Measurements from ENCODE around the gene HHEX.
A peak's percentile ranks its signal among the peaks of the same experiment; 100 is the strongest.
"Not testable (repeated sequence)": the region's sequence is repeated elsewhere in the genome, so short reads cannot be mapped to it uniquely, and the experiment has no call there.

The HHEX gene

DNA sequence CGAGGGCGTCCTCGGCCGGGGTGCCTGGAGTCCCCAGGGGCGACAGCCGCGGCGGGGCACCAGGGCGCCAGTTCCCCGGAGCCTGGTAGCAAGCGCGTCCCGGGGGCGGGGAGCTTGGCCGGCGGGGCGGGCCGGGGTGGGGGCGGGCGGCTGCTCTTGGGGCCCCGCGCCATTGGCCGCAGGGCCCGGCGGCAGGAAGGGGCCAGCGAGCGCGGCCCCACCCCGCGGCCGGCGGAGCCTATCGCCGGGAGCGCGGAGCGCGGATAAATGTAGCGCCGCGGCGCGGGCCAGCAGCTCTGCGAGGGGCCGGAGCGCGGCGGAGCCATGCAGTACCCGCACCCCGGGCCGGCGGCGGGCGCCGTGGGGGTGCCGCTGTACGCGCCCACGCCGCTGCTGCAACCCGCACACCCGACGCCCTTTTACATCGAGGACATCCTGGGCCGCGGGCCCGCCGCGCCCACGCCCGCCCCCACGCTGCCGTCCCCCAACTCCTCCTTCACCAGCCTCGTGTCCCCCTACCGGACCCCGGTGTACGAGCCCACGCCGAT lies at the start of gene HHEX:
TSS of gene HHEX (plus strand) at position 293 of the 548 bp plus-strand sequence. CDS start at position 325, 32 bp downstream.
- Histone ChIP-seq H3K36me3 (ENCODE audit: control insufficient read depth in 1 of 2, insufficient read depth in 2 of 2, low read length in 2 of 2) (no peaks in the 10 kb centered on the region), H3K9ac (ENCODE audit: low read depth in 1 of 2, low read length in 2 of 2) (peak within 1 kb of the TSS; percentile 33 to 47), H3K9me3 (ENCODE audit: control insufficient read depth in 1 of 2, low read length in 2 of 2) (no peaks in the 10 kb centered on the region), H3K4me1 (ENCODE audit: control insufficient read depth in 1 of 2, insufficient read depth in 2 of 2, low read length in 2 of 2) (peaks cover 0 to 15% of the 10 kb centered on the region in 2 donors), H3K27ac (ENCODE audit: low read depth, low read length) (peak within 1 kb of the TSS; percentile 66), H3K4me3 (ENCODE audit: low read depth in 1 of 2, low read length in 2 of 2) (peak within 1 kb of the TSS; percentile 61 to 68), H3K27me3 (ENCODE audit: control insufficient read depth in 1 of 2, insufficient read depth in 2 of 2, low read length in 2 of 2) (peaks cover 43 to 57% of the 10 kb centered on the region in 2 donors)

GRCh38 chr10:92640107-92640506 lies 49.6 kb upstream of the HHEX start:
- Histone ChIP-seq H3K4me3 (ENCODE audit: low read depth in 1 of 2, low read length in 2 of 2) (no peak overlapping the region), H3K9ac (ENCODE audit: low read depth in 1 of 2, low read length in 2 of 2) (no peak overlapping the region), H3K36me3 (ENCODE audit: control insufficient read depth in 1 of 2, insufficient read depth in 2 of 2, low read length in 2 of 2) (peaks cover 0 to 3% of the 10 kb centered on the region in 2 donors), H3K9me3 (ENCODE audit: control insufficient read depth in 1 of 2, low read length in 2 of 2) (no peaks in the 10 kb centered on the region), H3K27ac (ENCODE audit: low read depth, low read length) (no peak overlapping the region), H3K4me1 (ENCODE audit: control insufficient read depth in 1 of 2, insufficient read depth in 2 of 2, low read length in 2 of 2) (no peaks in the 10 kb centered on the region), H3K27me3 (ENCODE audit: control insufficient read depth in 1 of 2, insufficient read depth in 2 of 2, low read length in 2 of 2) (no peaks in the 10 kb centered on the region)

DNA sequence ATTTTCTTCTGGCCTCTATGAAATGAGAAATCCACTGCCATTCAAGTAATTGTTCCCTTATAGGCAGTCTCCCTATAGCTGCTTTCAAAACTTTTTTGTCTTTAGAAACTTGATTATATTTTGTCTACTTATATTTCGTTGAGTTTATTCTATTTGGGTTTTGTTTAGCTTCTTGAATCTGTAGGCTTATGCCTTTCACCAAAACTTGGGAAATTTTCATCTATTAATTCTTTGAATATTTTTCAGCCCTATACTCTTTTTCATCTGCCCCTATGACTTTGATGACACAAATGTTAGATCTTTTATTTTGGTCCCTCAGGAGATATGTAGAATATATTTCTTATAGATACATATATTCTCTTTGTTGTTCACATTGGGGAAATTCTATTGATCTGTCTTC lies 48.3 kb upstream of the HHEX start:
- Histone ChIP-seq H3K27me3 (ENCODE audit: control insufficient read depth in 1 of 2, insufficient read depth in 2 of 2, low read length in 2 of 2) (no peaks in the 10 kb centered on the region), H3K4me3 (ENCODE audit: low read depth in 1 of 2, low read length in 2 of 2) (no peak overlapping the region), H3K27ac (ENCODE audit: low read depth, low read length) (no peak overlapping the region), H3K9ac (ENCODE audit: low read depth in 1 of 2, low read length in 2 of 2) (no peak overlapping the region), H3K9me3 (ENCODE audit: control insufficient read depth in 1 of 2, low read length in 2 of 2) (no peaks in the 10 kb centered on the region), H3K36me3 (ENCODE audit: control insufficient read depth in 1 of 2, insufficient read depth in 2 of 2, low read length in 2 of 2) (peaks cover 0 to 3% of the 10 kb centered on the region in 2 donors), H3K4me1 (ENCODE audit: control insufficient read depth in 1 of 2, insufficient read depth in 2 of 2, low read length in 2 of 2) (no peaks in the 10 kb centered on the region)

DNA sequence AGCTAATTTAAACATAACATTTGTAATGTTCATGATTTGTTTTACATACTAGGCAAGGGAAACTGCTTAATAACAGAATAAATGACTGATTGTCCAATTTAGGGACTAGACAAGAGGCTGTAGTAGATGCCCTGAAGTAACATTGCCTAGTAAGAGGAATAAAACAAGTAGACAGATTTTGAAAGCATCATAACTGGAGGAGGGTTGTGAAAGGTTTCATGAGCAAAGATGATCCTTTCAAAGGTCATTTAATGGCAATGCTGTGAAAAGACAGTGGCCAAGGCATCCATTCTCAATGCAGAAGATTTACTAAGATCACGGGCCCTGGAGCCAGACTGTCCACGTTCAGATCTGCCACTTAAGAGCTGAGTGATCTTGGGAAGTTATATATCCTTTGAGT lies 44.8 kb upstream of the HHEX start:
- H3K27me3 ChIP-seq (ENCODE audit: control insufficient read depth in 1 of 2, insufficient read depth in 2 of 2, low read length in 2 of 2): no peaks in the 10 kb centered on the region
- no peak overlapping the region for H3K9ac ChIP-seq (ENCODE audit: low read depth in 1 of 2, low read length in 2 of 2)
- no peak overlapping the region for H3K27ac ChIP-seq (ENCODE audit: low read depth, low read length)
- no peaks in the 10 kb centered on the region for H3K9me3 ChIP-seq (ENCODE audit: control insufficient read depth in 1 of 2, low read length in 2 of 2)
- peaks cover 0 to 3% of the 10 kb centered on the region in 2 donors for H3K36me3 ChIP-seq (ENCODE audit: control insufficient read depth in 1 of 2, insufficient read depth in 2 of 2, low read length in 2 of 2)
- no peaks in the 10 kb centered on the region for H3K4me1 ChIP-seq (ENCODE audit: control insufficient read depth in 1 of 2, insufficient read depth in 2 of 2, low read length in 2 of 2)
- H3K4me3 ChIP-seq (ENCODE audit: low read depth in 1 of 2, low read length in 2 of 2): no peak overlapping the region

DNA sequence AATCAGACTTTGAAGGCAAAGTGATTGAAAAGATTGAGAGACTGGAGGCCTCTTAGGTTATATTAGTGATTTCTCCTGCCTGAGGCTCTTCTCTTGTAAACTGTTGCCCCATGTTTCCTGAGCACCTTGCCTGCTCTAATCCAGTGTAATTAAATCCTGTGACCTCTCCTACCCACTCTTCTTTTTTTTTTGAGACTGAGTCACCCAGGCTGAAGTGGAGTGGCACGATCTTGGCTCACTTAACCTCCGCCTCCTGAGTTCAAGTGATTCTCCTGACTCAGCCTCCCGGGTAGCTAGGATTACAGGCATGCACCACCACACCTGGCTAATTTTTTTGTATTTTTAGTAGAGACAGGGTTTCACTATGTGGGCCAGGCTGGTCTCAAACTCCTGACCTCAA lies 38.9 kb upstream of the HHEX start:
- not testable (repeated sequence) for H3K4me3 ChIP-seq (ENCODE audit: low read depth in 1 of 2, low read length in 2 of 2); H3K27me3 ChIP-seq (ENCODE audit: control insufficient read depth in 1 of 2, insufficient read depth in 2 of 2, low read length in 2 of 2); H3K9ac ChIP-seq (ENCODE audit: low read depth in 1 of 2, low read length in 2 of 2); H3K9me3 ChIP-seq (ENCODE audit: control insufficient read depth in 1 of 2, low read length in 2 of 2); H3K36me3 ChIP-seq (ENCODE audit: control insufficient read depth in 1 of 2, insufficient read depth in 2 of 2, low read length in 2 of 2); H3K27ac ChIP-seq (ENCODE audit: low read depth, low read length); H3K4me1 ChIP-seq (ENCODE audit: control insufficient read depth in 1 of 2, insufficient read depth in 2 of 2, low read length in 2 of 2)

- Histone ChIP-seq H3K36me3 (ENCODE audit: control insufficient read depth in 1 of 2, insufficient read depth in 2 of 2, low read length in 2 of 2) (peaks cover 0 to 3% of the 10 kb centered on the region in 2 donors), H3K4me3 (ENCODE audit: low read depth in 1 of 2, low read length in 2 of 2) (no peak overlapping the region), H3K27me3 (ENCODE audit: control insufficient read depth in 1 of 2, insufficient read depth in 2 of 2, low read length in 2 of 2) (no peaks in the 10 kb centered on the region), H3K4me1 (ENCODE audit: control insufficient read depth in 1 of 2, insufficient read depth in 2 of 2, low read length in 2 of 2) (no peaks in the 10 kb centered on the region), H3K9ac (ENCODE audit: low read depth in 1 of 2, low read length in 2 of 2) (no peak overlapping the region), H3K27ac (ENCODE audit: low read depth, low read length) (no peak overlapping the region), H3K9me3 (ENCODE audit: control insufficient read depth in 1 of 2, low read length in 2 of 2) (no peaks in the 10 kb centered on the region)
Observed at GRCh38 chr10:92655426-92655825, 34.3 kb upstream of the HHEX start.

- H3K27me3 ChIP-seq (ENCODE audit: control insufficient read depth in 1 of 2, insufficient read depth in 2 of 2, low read length in 2 of 2): no peaks in the 10 kb centered on the region
- H3K9ac ChIP-seq (ENCODE audit: low read depth in 1 of 2, low read length in 2 of 2): no peak overlapping the region
- no peak overlapping the region for H3K4me3 ChIP-seq (ENCODE audit: low read depth in 1 of 2, low read length in 2 of 2)
- H3K27ac ChIP-seq (ENCODE audit: low read depth, low read length): no peak overlapping the region
- H3K9me3 ChIP-seq (ENCODE audit: control insufficient read depth in 1 of 2, low read length in 2 of 2): no peaks in the 10 kb centered on the region
- no peaks in the 10 kb centered on the region for H3K4me1 ChIP-seq (ENCODE audit: control insufficient read depth in 1 of 2, insufficient read depth in 2 of 2, low read length in 2 of 2)
- no peaks in the 10 kb centered on the region for H3K36me3 ChIP-seq (ENCODE audit: control insufficient read depth in 1 of 2, insufficient read depth in 2 of 2, low read length in 2 of 2)
Observed at GRCh38 chr10:92656266-92656961, 33.3 kb upstream of the HHEX start.

GRCh38 chr10:92657024-92657423 lies 32.7 kb upstream of the HHEX start:
- Histone ChIP-seq H3K4me1 (ENCODE audit: control insufficient read depth in 1 of 2, insufficient read depth in 2 of 2, low read length in 2 of 2) (no peaks in the 10 kb centered on the region), H3K27me3 (ENCODE audit: control insufficient read depth in 1 of 2, insufficient read depth in 2 of 2, low read length in 2 of 2) (no peaks in the 10 kb centered on the region), H3K9ac (ENCODE audit: low read depth in 1 of 2, low read length in 2 of 2) (no peak overlapping the region), H3K9me3 (ENCODE audit: control insufficient read depth in 1 of 2, low read length in 2 of 2) (no peaks in the 10 kb centered on the region), H3K27ac (ENCODE audit: low read depth, low read length) (no peak overlapping the region), H3K36me3 (ENCODE audit: control insufficient read depth in 1 of 2, insufficient read depth in 2 of 2, low read length in 2 of 2) (no peaks in the 10 kb centered on the region), H3K4me3 (ENCODE audit: low read depth in 1 of 2, low read length in 2 of 2) (no peak overlapping the region)

DNA sequence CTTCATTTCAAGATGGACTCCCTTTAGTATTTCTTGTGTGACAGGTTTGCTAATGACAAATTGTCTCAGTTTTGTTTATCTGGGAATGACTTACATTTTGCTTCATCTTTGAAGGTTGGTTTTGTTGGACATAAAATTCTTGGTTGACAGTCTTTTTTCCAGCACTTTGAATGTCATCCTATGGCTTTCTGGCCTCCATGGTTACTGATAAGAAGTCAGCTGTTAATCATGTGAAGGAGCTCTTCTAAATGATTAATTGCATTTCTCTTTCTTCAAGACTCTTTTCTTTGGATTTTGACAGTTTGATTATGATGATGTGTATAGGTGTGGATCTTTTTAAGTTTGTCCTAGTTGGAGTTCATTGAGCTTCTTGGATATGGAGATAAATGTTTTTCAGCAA lies 26.9 kb upstream of the HHEX start:
- no peaks in the 10 kb centered on the region for H3K27me3 ChIP-seq (ENCODE audit: control insufficient read depth in 1 of 2, insufficient read depth in 2 of 2, low read length in 2 of 2)
- peaks cover 5 to 8% of the 10 kb centered on the region in 2 donors for H3K9me3 ChIP-seq (ENCODE audit: control insufficient read depth in 1 of 2, low read length in 2 of 2)
- no peak overlapping the region for H3K4me3 ChIP-seq (ENCODE audit: low read depth in 1 of 2, low read length in 2 of 2)

DNA sequence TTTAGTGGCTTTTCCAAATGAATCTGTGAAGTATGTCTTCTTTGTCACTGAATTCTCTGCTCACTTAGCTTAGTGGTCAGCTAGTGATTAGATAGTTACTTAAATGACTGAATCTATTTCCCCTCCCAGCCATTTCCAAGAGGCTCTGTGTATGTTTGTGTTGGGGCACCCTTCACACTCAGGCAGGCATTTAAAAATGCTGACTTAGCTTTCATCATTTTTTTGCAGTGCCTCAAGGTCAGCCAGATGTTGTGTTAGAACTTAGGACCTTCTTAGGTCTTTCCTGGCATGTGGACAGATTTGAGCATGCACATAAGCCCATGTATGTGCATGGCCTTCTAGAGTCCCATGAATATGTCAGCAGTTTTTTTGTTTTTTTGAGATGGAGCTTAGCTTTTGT lies 25.4 kb upstream of the HHEX start:
- H3K9ac ChIP-seq (ENCODE audit: low read depth in 1 of 2, low read length in 2 of 2): no peak overlapping the region
- peaks cover 5 to 8% of the 10 kb centered on the region in 2 donors for H3K9me3 ChIP-seq (ENCODE audit: control insufficient read depth in 1 of 2, low read length in 2 of 2)
- H3K4me1 ChIP-seq (ENCODE audit: control insufficient read depth in 1 of 2, insufficient read depth in 2 of 2, low read length in 2 of 2): no peaks in the 10 kb centered on the region

More for the DNA sequence above, 26.9 kb upstream of the HHEX start:
- no peak overlapping the region for H3K27ac ChIP-seq (ENCODE audit: low read depth, low read length)
- H3K9ac ChIP-seq (ENCODE audit: low read depth in 1 of 2, low read length in 2 of 2): no peak overlapping the region
- no peaks in the 10 kb centered on the region for H3K4me1 ChIP-seq (ENCODE audit: control insufficient read depth in 1 of 2, insufficient read depth in 2 of 2, low read length in 2 of 2)
- no peaks in the 10 kb centered on the region for H3K36me3 ChIP-seq (ENCODE audit: control insufficient read depth in 1 of 2, insufficient read depth in 2 of 2, low read length in 2 of 2)

More for the DNA sequence above, 25.4 kb upstream of the HHEX start:
- H3K36me3 ChIP-seq (ENCODE audit: control insufficient read depth in 1 of 2, insufficient read depth in 2 of 2, low read length in 2 of 2): no peaks in the 10 kb centered on the region
- H3K4me3 ChIP-seq (ENCODE audit: low read depth in 1 of 2, low read length in 2 of 2): no peak overlapping the region
- H3K27ac ChIP-seq (ENCODE audit: low read depth, low read length): no peak overlapping the region
- H3K27me3 ChIP-seq (ENCODE audit: control insufficient read depth in 1 of 2, insufficient read depth in 2 of 2, low read length in 2 of 2): no peaks in the 10 kb centered on the region

Measured in duodenal mucosa (tissue), 2 donors.